Left colon (tissue), 2 donors: Measurements from ENCODE around the gene TMEM120A. TPM values are rescaled to one million over a fixed set of nuclear protein-coding genes. Genes with fewer than 3 reads are reported as not detected.

Source experiments
- ATAC-seq: fragments of 200-7000 bp; cut with Tn5 transposase; one replicate; pipeline ENCODE4 v1.9.1; 2020; ENCODE audit warnings: mild to moderate bottlenecking, moderate library complexity
- DNase-seq, 2 donors: peaks; one replicate each; pipeline ENCODE4 v3.0.0-alpha.2; 2020
- intact Hi-C, 2 donors: fragments of 100-400 bp; cut with DNase I in 1 of 2; cut with micrococcal nuclease in 1 of 2; formaldehyde crosslinking; loops; one replicate each; pipeline versions ENCODE4 v1.11.2 to v1.14.0; 2022; cut with DNase I, micrococcal nuclease
- total RNA-seq, 2 donors: library from RNA; stranded (reverse); fragmentation: NEBNext Ultra II Directional; extraction: Animal tissue kit (Norgen Biotek cat#: 25700); gene quantifications; one replicate each; pipeline ENCODE4 v1.2.1, GENCODE V29; 2021
- donor health status: DM: no; HTN: no; CAD: no.
- donor health status: DM: yes; HTN: yes; CAD: no.

Gene TMEM120A
- total RNA-seq, 2 donors from 2014 or later = 102 to 104 TPM

DNA sequence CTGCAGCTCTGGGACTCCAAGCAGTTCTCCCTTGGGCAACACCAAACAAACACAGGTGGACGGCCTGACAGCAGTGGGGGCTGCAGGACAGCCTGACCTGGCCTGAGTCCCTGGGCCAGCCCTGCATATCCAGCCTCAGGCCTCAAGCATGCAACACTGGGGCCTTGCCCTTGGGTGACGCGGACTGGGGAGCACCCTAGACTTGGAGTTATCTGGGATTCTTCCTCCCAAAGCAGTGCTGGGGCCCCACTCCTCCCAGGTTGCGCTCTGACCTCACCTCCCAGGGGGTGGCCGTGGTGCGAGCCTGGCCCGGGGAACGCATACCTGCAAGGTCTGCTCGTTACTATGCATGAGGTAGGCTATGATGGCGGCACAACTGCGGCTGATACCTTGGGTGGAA is 6.2 kb upstream of the TMEM120A start:
- intact Hi-C loops = no loop called here
- DNase-seq (no peak), ATAC-seq (no peak)

- intact Hi-C loops = no loop called here
- ATAC-seq (no peak), DNase-seq (no peak)
Measured at GRCh38 chr7:75998038-75998437, 3.6 kb upstream of the TMEM120A start.

DNA sequence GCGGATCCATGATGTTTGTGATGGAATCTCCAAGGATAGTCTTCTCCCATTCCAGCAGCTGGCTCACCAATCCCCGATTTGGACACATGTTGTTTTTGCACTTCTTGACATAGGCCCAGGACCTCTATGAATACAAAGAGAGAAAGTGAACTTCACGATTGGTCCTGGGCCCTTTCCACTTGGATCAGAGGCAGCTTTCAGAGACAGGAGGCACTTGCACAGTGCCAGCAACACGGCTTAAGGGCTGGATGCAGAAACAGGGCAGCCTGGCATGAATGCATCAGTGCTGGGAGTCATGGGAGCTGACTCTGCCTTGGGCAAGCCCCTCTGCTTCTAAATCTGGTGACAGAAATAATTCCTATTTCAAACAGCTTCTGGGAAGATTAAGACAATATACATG is 2.1 kb upstream of the TMEM120A start:
- DNase-seq (no peak), ATAC-seq (no peak)
- intact Hi-C loops = no loop called here

GRCh38 chr7:75995996-75996395 is 1.6 kb upstream of the TMEM120A start:
- DNase-seq (peak in 1 of 2 donors; percentile 25), ATAC-seq (no peak)
- intact Hi-C loops = no loop called here

DNA sequence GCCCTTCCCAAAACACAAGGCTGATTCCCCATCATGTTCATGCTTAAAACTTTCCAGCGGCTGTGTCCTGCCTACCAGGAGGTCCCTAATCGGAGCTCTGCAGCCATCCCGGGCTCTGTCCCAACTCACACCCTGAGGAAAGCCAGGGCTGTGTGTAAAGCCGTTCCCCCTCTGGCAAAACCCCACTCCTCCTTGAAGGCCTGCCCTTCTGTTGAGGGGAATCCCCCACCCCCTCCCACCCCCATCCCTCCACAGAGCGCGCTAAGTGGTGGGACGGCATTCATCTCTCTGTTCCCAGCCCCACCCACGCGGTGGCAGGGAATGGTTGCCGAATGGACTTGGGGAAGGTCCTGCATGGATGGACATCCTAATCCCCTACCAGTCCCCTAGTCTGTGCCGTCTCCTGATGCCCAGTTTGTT is 667 bp upstream of the TMEM120A start:
- ATAC-seq = no peak

DNA sequence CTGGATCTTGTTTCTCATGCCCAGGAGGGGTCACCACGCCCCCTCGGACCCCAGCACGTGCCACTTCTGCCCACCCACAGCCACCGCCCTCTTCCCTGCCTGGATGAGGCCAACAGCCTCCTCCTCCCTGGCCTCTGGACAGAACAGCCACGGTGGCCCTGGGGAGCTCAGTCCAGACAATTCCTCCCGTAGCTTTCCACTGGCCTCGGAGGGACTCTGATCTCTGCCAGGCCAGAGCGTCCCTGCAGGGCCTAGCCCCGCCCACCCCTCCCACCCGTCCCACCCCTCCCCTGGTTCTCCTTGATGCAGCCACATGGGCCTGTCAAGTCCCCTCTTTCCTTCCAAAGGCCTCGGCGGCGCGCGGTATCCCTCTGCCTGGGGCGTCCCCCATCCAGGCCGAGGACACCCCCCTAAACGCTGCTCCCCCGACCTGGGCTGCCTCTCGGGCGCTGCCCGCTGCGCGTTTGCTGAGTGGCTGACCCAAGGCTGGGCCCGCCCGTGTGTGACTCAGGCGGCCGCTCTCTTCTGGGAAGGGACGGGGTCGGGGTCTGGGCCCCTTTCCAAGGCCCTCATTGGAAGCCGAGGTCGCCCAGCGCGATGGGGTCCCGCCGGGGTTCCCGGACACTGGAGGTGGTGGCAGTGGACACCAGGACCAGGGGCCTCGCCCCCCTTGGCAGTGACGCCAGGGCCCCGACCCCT is 557 bp downstream of the TMEM120A start:
- DNase-seq (peak; percentile 67 to 72), ATAC-seq (peak; percentile 52)
- intact Hi-C loops = no loop called here

More for the DNA sequence above, 667 bp upstream of the TMEM120A start:
- intact Hi-C loops = no loop called here
- DNase-seq = peak in 1 of 2 donors; percentile 44

DNA sequence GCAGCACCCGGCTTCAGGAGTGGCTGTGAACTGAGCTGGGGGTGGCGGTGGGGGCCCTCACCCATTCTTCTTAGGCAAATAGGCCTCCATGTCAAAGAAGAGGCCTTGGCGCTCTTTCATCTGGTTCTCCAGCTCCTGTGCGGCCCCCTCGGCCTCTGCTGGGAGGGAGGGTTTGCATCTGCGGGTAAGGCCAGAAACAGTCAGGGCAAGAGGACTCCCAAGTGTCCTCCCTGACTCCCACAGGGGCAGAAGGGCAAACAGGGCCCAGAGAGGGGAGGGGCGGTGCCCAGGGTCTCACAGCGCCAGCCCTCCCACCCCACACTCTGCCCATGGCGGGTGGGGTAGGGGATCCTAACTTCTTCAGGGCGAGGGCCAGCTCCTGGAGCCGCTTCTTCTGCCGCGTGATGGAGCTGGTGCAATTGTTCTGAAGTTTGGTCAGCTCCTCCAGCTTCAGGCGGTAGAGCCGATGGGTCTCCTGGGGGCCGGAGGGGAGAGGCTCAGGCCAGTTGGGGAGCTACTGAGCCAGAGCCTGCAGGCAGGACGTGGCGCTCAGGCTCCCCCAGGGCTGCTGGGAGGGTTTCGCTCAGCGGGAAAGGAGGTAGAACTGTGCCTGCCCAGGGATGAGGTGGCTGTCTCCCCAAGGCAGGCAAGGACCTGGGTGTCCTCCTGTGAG is 2.2 kb downstream of the TMEM120A start:
- ATAC-seq (no peak), DNase-seq (no peak)
- intact Hi-C loops = no loop called here

DNA sequence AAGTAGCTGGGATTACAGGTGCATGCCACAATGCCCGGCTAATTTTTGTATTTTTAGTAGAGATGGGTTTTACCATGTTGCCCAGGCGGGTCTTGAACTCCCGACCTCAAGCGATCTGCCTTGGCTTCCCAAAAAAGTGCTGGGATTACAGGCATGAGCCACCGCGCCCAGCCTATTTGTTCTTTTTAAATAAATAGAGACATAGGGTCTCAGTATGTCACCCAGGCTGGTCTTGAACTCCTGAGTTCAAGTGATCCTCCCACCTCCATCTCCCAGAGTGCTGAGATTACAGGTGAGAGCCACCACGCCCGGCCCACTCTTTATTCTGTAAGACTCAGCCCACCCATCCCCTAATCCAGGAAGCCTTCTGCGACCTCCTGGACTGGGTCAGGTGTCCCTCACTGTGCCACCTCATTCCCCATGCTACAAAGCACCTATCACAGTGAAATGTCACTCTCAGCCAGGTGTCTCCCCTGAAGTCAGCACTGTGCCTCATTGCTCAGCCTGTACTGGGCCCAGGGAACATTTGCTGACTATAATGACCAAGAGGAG is 2.8 kb downstream of the TMEM120A start:
- intact Hi-C loops = no loop called here
- ATAC-seq (no peak), DNase-seq (no peak)

DNA sequence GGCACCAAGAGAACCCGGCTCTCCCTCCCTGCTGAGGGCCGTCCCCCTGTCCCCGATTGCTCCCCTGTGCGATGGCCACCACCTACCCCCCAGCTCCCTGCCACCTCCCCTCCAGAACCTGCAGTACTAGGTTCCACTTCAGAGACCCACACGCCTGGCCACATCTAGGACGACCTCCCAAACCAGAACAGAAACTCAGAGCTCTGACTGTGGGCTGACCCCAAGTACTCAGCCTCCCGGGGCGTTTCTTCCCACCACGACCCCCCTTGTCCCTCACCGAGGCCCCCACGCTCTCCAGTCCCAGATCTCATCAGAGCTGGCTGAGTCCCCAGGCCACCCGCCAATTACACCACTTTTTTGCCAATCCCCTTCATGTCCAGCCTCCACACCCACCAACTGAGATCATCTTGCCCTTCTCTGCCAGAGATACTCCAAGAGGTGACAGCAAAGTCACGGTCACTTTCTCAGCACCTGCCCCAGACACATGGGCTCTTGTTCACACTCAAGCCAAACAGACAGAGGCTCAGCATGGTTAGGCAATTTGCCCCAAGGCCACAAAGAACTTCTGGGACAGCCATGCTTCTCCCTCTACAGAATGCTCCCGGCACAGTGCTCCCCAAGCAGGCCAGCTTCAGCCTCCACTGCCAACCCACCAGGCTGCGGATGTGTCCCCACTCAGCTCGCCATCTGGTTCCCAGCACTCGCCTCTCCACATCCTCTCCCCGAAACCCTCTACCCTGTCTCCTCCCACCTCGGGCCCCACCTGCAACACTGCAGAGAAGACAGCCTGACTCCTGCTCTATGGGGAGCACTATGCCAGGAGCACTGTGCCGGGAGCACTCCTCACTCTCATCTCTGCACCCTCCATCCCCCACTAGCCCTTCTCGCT is 4.7 kb downstream of the TMEM120A start:
- intact Hi-C loops = no loop called here
- DNase-seq (no peak), ATAC-seq (no peak)

DNA sequence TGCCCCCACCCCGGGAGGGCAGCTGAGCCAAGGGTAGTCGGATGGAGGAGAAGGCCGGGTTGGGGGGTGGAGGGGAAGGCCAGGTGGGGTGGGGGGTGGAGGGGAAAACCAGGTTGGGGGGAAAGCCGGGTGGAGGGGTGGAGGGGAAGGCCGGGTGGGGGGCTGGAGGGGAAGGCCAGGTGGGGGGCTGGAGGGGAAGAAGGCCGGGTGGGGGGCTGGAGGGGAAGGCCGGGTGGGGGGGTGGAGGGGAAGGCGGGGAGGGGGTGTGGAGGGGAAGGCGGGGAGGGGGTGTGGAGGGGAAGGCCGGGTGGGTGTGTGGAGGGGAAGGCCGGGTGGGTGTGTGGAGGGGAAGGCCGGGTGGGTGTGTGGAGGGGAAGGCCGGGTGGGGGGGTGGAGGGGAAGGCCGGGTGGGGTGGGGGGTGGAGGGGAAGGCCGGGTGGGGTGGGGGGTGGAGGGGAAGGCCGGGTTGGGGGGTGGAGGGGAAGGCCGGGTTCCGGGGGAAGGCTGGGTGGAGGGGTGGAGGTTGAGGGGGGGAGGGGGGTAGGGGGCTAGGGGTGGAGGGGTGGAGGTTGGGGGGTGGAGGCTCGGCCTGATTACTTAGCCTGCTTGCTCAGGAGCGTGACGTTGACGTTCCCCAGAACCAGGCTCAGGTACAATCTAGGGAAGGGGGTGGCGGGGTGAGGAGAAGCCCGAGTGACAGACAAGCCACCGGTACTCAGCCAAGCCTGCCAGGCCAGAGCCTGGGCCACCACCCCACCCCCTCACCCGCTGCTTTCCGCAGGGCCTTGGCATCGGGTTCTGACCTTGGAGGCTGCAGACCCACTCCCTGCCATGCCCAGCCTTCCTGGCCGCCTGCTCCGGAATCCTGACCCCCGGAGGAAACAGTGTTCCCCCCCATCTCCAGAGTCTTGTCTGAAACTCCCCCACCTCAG is 5.6 kb downstream of the TMEM120A start:
- ATAC-seq (no peak), DNase-seq (no peak)
- intact Hi-C loops = no loop called here

DNA sequence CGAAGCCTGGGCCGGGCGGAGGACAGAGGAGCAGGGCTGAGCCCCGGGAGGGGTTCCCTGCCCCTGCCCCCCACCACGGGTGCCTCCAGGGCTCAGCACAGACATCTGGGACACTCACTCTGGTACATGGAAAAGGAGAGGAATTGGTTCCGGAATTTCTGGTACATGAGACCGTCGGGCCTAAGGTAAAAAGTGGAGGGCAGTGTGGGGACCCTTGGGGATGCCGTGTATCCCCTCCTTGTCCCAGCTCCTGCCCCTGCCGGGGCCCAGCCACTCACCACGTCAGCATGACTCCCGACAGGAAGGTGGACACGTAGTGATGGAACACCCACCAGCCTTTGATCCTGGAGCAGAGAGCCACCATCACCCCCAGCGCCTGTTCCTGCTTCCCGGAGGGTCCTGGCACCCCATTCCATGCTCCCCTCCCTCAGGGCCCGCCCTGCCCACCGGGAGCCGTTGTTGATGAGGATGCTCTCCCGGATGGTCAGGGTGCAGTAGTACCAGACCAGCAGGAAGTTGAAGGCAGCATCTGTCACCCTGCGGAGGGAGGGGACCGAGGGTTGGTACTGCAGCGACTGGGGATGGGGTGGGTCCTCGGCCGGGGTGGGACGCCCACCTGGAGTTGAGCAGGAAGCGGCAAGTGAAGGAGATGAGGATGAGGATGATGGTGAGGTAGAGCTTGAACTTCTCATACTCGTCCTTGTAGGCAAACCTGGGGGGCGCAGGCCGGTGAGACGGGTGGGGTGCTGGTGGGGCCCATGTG is 6.4 kb downstream of the TMEM120A start:
- no peak for DNase-seq
- intact Hi-C loops = no loop called here
- no peak for ATAC-seq

DNA sequence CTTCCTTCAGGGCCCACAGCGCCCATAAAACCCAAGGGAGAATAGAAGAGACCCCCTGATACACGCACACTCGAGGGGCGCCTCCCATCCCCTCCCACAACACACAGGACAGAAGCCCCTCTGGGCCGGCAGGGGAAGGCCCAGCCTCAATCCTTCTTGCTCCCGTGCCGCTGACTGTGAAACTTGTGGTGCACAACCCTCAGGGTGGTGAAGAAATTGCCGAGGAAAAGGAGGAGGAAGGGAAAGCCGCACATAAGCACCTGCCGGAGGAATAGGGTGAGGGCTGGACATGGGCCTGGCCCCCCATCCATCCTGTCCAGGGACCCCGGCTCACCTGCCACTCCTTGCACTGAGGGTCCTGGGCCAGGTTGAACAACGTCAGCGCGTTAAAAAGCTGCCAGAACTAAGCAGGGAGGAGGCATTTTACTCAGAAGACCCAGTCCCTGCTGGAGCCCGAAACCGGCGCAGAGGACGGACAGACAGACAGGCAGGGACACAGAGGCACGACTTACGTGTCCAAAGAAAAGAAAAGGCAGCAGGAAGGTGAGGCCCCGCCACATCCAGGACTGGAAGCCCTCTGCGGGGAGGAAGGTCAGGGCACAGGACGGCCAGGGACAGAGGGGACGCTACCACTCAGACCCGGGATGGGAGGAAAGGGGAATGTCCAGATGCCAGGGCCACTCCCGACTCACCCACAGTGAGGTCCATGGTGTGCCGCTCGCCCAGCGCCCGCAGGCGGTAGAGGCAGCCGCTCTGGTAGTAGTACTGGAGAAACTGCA is 7.2 kb downstream of the TMEM120A start:
- DNase-seq (no peak), ATAC-seq (no peak)
- intact Hi-C loops = no loop called here

- ATAC-seq = peak; percentile 7
- DNase-seq = no peak
- intact Hi-C loops = no loop called here
Measured at GRCh38 chr7:75986147-75986781, 8.1 kb downstream of the TMEM120A start.

DNA sequence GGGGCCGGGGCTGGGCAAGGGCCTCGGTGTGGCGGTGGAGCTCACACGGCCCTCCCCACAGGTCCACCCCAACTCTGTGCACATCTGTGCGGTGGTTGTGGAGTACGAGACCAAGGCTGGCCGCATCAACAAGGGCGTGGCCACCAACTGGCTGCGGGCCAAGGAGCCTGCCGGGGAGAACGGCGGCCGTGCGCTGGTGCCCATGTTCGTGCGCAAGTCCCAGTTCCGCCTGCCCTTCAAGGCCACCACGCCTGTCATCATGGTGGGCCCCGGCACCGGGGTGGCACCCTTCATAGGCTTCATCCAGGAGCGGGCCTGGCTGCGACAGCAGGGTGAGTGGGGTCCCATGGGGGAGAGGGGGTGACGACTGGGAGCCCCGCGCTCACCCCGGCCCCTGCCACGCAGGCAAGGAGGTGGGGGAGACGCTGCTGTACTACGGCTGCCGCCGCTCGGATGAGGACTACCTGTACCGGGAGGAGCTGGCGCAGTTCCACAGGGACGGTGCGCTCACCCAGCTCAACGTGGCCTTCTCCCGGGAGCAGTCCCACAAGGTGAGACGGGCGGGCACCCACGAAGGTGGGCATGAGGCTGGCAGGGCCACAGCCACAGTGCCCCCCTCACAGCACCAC is 8.8 kb downstream of the TMEM120A start:
- ATAC-seq = peak; percentile 64
- peak in 1 of 2 donors; percentile 64 for DNase-seq
- intact Hi-C loops = no loop called here

- no peak for ATAC-seq
- intact Hi-C loops = no loop called here
Measured at GRCh38 chr7:75985009-75985517, 9.3 kb downstream of the TMEM120A start.

More at GRCh38 chr7:75985009-75985517, 9.3 kb downstream of the TMEM120A start:
- DNase-seq = no peak
